ENCODE results near the gene POU4F1.

Gene POU4F1

DNA sequence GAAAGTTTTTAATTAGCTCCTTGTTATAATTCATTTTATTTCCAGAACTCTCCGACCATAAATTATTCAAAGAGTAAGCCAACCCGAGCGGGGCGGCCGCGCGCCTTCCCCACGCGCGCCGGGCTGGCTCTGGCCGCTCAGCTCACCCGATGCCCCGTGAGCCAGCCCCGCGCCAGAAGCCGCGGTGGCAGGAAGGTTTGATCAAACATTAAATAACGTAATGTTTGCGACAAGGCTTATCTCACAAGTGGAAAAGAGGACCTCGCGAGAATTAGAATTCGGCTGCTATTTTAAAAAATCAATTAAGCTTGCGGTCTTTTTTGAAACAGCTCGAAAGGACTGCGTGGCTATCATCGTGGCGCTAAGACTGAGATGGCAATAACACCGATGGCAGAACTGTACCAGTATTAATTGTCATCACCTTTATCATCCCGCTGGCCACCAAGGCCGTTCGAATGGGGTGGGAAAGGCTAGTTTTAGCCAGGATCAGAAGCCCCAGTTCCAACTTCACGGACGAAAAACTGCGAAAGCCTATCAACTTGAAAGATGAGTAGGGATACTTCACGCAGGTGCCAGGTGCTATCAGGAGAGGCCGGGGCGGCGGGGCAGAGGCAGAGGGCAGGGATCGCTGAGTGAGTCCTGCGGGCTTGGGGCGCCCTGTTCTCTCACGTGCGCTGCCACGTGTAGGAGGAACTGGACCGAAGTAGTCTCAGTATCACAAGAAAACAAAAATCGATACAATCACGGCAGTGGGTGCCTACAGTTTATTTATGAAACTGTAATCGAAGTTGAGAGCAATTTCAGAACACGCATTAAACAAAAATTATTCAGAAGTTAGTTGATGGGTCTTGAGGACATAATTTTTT lies 6.4 kb downstream of the POU4F1 start:
- DNase-seq (ENCODE audit: extremely low read depth, low read depth): no peak
- TF ChIP-seq, protein P1, sequence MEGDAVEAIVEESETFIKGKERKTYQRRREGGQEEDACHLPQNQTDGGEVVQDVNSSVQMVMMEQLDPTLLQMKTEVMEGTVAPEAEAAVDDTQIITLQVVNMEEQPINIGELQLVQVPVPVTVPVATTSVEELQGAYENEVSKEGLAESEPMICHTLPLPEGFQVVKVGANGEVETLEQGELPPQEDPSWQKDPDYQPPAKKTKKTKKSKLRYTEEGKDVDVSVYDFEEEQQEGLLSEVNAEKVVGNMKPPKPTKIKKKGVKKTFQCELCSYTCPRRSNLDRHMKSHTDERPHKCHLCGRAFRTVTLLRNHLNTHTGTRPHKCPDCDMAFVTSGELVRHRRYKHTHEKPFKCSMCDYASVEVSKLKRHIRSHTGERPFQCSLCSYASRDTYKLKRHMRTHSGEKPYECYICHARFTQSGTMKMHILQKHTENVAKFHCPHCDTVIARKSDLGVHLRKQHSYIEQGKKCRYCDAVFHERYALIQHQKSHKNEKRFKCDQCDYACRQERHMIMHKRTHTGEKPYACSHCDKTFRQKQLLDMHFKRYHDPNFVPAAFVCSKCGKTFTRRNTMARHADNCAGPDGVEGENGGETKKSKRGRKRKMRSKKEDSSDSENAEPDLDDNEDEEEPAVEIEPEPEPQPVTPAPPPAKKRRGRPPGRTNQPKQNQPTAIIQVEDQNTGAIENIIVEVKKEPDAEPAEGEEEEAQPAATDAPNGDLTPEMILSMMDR (IDR thresholded peaks at IDR 0.05; ENCODE audit: low read depth, low read length, missing control alignments): no peak
- H3K4me3 ChIP-seq (replicated peaks; ENCODE audit: low read depth, low read length): no peak overlapping the region

DNA sequence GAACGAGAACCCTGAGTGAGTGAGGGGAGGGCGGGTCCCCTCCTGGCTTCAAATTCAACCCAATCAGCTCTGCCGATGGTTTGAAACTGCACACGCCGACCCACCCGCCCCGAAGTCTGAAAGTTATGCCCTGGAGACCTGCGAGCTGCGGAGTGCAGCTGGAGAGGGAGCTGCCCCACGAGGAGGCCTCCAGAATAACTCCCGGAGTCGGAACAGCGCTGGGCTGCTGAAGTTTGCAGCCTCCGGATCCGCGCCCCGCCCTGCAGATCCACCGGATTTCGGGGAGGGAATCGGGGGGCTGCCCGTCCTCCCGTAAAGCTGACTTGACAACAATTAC lies 7.0 kb downstream of the POU4F1 start:
- no peak overlapping the region for H3K4me3 ChIP-seq (replicated peaks; ENCODE audit: low read depth, low read length)
- no peak for DNase-seq (ENCODE audit: extremely low read depth, low read depth)
- TF ChIP-seq, protein P1 (IDR thresholded peaks at IDR 0.05; ENCODE audit: low read depth, low read length, missing control alignments): no peak

DNA sequence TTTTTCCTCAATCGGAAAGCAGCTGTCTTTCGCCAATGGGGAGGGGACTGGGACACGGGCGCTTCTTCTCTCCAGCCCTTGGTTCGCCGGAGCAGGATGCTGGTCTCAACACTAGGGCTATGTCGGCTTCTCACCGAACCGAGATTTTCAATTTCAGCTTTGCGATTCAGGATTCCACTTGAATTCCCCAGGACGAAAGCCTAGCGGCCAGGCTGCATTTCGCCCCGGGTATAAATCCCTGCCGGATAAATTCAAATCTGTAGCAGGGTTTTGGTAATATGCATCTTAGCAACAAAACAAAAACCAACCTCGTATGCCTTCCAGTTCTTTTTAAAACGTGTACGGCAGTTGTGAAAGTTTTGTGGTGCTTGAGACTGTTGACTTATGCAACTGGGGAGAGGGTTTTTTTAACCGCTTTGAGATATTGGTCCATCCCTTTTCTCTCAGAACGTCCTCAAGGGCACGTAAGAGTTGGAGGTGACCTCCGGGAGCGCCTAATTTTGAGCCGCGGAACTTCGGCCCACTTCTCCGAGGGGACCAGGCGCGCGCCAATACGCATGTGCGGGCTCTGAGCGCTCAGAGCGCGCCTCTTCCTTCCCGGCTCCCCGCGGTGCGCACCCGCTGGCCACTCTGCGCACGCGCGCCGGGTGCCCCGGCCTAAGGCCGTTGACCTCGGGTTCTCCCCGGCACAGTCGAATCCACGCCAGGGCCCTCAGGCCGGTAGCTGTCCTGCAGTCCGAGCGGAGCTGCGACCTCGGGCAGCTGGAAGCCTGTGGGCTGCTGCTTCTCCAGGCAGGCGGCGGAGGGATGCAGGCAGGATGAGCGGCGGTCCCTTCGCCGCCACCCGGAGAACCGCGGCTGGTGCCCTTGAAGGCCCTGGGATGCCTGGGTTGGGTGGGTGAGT lies 7.6 kb downstream of the POU4F1 start:
- H3K4me3 ChIP-seq (replicated peaks; ENCODE audit: low read depth, low read length): no peak overlapping the region
- DNase-seq (ENCODE audit: extremely low read depth, low read depth): no peak
- TF ChIP-seq, protein P1 (IDR thresholded peaks at IDR 0.05; ENCODE audit: low read depth, low read length, missing control alignments): no peak

DNA sequence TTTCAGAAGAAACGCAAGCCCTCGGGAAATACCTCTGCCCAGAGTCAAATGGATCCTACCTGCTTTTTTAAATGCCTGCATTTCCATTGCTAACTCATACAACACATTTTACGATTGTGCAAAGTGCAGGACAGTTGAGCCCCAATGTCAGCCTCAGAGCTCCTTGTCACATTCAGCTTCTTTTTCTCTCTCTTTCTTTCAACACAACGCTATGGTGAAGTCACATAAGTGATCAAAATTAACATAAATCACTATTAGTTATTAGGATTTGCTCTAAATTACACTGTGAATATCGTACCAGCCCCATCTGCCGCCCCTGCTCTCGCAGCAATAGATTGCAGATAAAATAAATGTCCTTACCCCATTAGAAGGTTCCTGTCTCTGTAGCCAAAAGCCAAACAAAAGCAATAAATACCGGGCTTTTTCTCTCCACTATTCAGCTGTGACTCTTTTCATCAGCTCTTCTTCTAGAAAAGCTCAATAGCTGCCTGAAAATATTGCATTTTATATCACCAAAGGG lies 8.8 kb downstream of the POU4F1 start:
- H3K4me3 ChIP-seq (replicated peaks; ENCODE audit: low read depth, low read length): no peak overlapping the region

DNA sequence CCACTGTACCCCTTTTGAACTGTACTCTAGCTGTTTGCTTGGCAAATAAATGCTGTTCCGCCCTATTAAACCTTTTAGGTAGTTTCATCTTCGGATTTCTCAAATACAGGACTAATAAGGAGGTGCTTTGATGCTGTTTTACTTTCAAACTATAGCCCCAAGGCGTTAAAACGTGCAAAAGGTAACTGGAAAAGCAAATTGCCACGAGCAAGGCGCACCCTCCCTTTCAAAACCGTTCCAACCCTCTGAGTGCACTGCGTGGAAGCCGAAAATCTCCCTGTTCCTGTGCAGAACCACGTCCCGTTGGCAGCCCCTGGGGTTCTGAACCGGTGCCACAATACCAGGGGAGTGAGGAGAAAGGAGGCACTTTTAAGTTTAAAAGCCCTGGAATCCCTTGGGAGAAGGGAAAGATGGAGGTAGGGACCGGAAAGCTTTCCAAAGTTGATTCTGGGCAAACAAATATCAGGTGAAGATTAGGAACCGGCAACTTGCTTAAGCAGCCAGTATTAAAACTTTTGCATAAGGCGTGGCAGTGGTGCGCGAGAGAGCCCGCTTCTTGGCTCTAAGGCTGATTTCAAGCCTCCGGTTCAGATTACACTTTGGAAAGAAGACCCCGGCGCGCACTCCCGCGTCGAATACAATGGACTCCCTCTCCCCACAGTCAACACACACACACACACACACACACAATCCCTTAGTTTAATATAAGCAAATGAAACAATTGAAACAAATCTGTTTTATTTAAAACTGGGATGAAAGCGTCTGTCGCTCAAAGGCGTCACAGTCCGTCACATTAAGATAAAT lies 9.5 kb downstream of the POU4F1 start:
- H3K4me3 ChIP-seq (replicated peaks; ENCODE audit: low read depth, low read length): no peak overlapping the region
- TF ChIP-seq, protein P1 (IDR thresholded peaks at IDR 0.05; ENCODE audit: low read depth, low read length, missing control alignments): no peak
- DNase-seq (ENCODE audit: extremely low read depth, low read depth): no peak

More for the DNA sequence above, 8.8 kb downstream of the POU4F1 start:
- no peak for DNase-seq (ENCODE audit: extremely low read depth, low read depth)
- TF ChIP-seq, protein P1 (IDR thresholded peaks at IDR 0.05; ENCODE audit: low read depth, low read length, missing control alignments): no peak

DNA sequence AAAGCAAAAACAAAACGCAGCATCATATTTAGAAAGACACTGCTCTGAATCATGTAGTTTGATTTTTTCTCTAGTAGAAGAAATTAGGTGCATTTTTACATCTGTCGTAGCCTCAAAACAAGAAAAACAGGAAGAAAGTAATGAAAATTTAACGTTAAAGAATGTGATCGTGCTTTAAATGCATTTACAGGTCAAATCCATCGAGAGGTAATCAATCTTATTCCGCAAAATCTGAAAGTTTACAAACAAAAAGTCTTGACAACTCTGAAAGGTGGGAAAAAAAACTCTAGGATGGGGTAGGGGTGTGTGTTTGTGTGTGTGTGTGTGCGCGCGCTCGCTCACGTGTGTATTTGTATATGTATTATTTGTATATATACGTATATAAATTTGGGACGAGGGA lies 10.2 kb downstream of the POU4F1 start:
- no peak for DNase-seq (ENCODE audit: extremely low read depth, low read depth)
- H3K4me3 ChIP-seq (replicated peaks; ENCODE audit: low read depth, low read length): no peak overlapping the region
- TF ChIP-seq, protein P1 (IDR thresholded peaks at IDR 0.05; ENCODE audit: low read depth, low read length, missing control alignments): no peak
